HFFc6 (cell line): Measurements from ENCODE around the gene SMYD3. TPM values are rescaled to one million over a fixed set of nuclear protein-coding genes. Genes with fewer than 3 reads are reported as not detected.

ENCODE experiments used
- DNase-seq: peaks from one replicate; pipeline ENCODE4 v3.0.0-alpha.2; 2018
- H3K27ac Mint-ChIP-seq: 2 replicates; pipeline ENCODE4 v1.8.0; 2020; ENCODE audit warnings: mild to moderate bottlenecking, mixed read lengths
- H3K27me3 Mint-ChIP-seq: 2 replicates; pipeline ENCODE4 v1.8.0; 2021; ENCODE audit warnings: mild to moderate bottlenecking, moderate library complexity, mixed read lengths; ENCODE audit not compliant: insufficient read depth
- H3K36me3 Mint-ChIP-seq: 2 replicates; pipeline ENCODE4 v1.8.0; 2021; ENCODE audit warnings: low read depth, mixed read lengths
- H3K4me1 Mint-ChIP-seq: 2 replicates; pipeline ENCODE4 v1.8.0; 2020; ENCODE audit warnings: low read depth, mixed read lengths
- H3K4me3 Mint-ChIP-seq: 2 replicates; pipeline ENCODE4 v1.8.0; 2020; ENCODE audit warnings: mild to moderate bottlenecking, moderate library complexity, mixed read lengths
- H3K9me3 Mint-ChIP-seq: 2 replicates; pipeline ENCODE4 v1.8.0; 2020; ENCODE audit warnings: mild to moderate bottlenecking, mixed read lengths
- total RNA-seq, 6 experiments: library from RNA; stranded (reverse); fragmentation: NEBNext Ultra II Directional; extraction: Animal tissue kit (Norgen Biotek cat#: 25700); gene quantifications; 2 replicates in 1 of 6; 3 replicates in 5 of 6; pipeline ENCODE4 v1.2.3, GENCODE V29; 2021
- TF ChIP-seq, protein P1 (sequence below): fragments of 200-600 bp; sonication (generic); IDR thresholded peaks from 2 replicates; pipeline ENCODE4 v1.5.0; 2021; ENCODE audit warnings: antibody characterized with exemption, mild to moderate bottlenecking

Gene SMYD3
- total RNA-seq, 6 experiments from 2014 or later = 28.4 to 37.9 (median 31.2) TPM

- H3K27ac Mint-ChIP-seq = no peak overlapping the region
- peaks cover 10% of the 10 kb centered on the region; the same call in 1 of the 2 replicates for H3K36me3 Mint-ChIP-seq
- H3K27me3 Mint-ChIP-seq = no peaks in the 10 kb centered on the region
- TF ChIP-seq, protein P1, sequence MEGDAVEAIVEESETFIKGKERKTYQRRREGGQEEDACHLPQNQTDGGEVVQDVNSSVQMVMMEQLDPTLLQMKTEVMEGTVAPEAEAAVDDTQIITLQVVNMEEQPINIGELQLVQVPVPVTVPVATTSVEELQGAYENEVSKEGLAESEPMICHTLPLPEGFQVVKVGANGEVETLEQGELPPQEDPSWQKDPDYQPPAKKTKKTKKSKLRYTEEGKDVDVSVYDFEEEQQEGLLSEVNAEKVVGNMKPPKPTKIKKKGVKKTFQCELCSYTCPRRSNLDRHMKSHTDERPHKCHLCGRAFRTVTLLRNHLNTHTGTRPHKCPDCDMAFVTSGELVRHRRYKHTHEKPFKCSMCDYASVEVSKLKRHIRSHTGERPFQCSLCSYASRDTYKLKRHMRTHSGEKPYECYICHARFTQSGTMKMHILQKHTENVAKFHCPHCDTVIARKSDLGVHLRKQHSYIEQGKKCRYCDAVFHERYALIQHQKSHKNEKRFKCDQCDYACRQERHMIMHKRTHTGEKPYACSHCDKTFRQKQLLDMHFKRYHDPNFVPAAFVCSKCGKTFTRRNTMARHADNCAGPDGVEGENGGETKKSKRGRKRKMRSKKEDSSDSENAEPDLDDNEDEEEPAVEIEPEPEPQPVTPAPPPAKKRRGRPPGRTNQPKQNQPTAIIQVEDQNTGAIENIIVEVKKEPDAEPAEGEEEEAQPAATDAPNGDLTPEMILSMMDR = no peak
- H3K4me1 Mint-ChIP-seq = no peaks in the 10 kb centered on the region
- DNase-seq = no peak
- no peaks in the 10 kb centered on the region for H3K9me3 Mint-ChIP-seq
- H3K4me3 Mint-ChIP-seq = no peak overlapping the region
Measured at GRCh38 chr1:246092136-246092535, 414.9 kb downstream of the SMYD3 start.

- TF ChIP-seq, protein P1 = no peak
- DNase-seq = no peak
- Mint-ChIP-seq H3K27me3 (no peaks in the 10 kb centered on the region), H3K27ac (no peak overlapping the region), H3K4me1 (no peaks in the 10 kb centered on the region), H3K9me3 (no peaks in the 10 kb centered on the region), H3K36me3 (peaks cover 10% of the 10 kb centered on the region; the same call in 1 of the 2 replicates), H3K4me3 (no peak overlapping the region)
Measured at GRCh38 chr1:246091477-246091876, 415.6 kb downstream of the SMYD3 start.

GRCh38 chr1:246086191-246086590 lies 420.9 kb downstream of the SMYD3 start:
- Mint-ChIP-seq H3K36me3 (peaks cover 17% of the 10 kb centered on the region), H3K9me3 (peaks cover 12% of the 10 kb centered on the region), H3K4me1 (no peaks in the 10 kb centered on the region), H3K4me3 (no peak overlapping the region), H3K27ac (no peak overlapping the region), H3K27me3 (no peaks in the 10 kb centered on the region)
- DNase-seq = no peak
- TF ChIP-seq, protein P1 = no peak

GRCh38 chr1:246083416-246083815 lies 423.7 kb downstream of the SMYD3 start:
- H3K27me3 Mint-ChIP-seq = no peaks in the 10 kb centered on the region
- H3K36me3 Mint-ChIP-seq = peaks cover 22% of the 10 kb centered on the region
- H3K9me3 Mint-ChIP-seq = peaks cover 12% of the 10 kb centered on the region
- H3K4me1 Mint-ChIP-seq = no peaks in the 10 kb centered on the region
- no peak overlapping the region for H3K27ac Mint-ChIP-seq
- no peak for DNase-seq
- TF ChIP-seq, protein P1 = no peak
- H3K4me3 Mint-ChIP-seq = no peak overlapping the region

DNA sequence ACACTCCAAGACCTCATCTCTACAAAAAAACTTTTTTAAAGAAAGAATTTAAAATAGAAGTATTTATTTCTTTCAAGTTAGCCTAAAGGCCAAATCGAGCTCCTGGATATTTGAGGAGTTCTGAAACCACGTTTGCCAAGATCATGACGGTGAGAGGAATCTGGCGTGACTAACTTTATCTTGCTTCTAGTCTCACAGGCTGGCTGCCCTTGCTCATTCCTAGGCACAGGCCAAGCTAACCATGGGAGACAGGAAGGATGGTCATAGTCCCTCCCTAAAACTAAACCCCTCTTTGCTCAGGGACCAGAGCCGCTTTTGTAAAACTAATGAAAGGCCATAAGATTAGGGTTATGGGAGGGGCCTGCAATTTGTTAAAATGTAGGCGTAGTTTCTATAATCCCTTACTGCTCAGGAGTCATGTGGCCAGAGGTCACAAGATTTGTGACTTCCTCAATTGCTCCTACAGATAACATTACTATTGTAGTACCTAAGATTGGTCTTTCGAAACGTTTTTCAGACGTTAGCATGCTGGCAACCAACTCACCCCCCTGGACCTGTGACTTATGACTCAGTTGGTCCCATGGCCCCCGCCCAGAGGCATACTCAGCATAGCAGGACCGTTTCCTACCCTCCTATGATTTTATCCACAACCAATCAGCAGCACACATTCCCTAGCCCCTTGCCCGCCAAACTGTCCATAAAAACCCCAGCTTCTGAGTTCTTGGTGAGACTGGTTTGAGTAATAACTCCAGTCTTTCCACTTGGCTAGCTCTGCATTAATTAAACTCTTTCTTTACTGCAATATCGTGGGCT lies 425.0 kb downstream of the SMYD3 start:
- TF ChIP-seq, protein P1 = no peak
- no peaks in the 10 kb centered on the region for H3K4me1 Mint-ChIP-seq
- no peak for DNase-seq

More for the DNA sequence above, 425.0 kb downstream of the SMYD3 start:
- H3K4me3 Mint-ChIP-seq = no peak overlapping the region
- H3K27me3 Mint-ChIP-seq = no peaks in the 10 kb centered on the region
- H3K27ac Mint-ChIP-seq = no peak overlapping the region
- H3K36me3 Mint-ChIP-seq = peaks cover 17% of the 10 kb centered on the region
- peaks cover 12% of the 10 kb centered on the region for H3K9me3 Mint-ChIP-seq
